ENCODE results near the gene NOTCH4.
"Not testable (repeated sequence)": the region's sequence is repeated elsewhere in the genome, so short reads cannot be mapped to it uniquely, and the experiment has no call there.

Gene NOTCH4

DNA sequence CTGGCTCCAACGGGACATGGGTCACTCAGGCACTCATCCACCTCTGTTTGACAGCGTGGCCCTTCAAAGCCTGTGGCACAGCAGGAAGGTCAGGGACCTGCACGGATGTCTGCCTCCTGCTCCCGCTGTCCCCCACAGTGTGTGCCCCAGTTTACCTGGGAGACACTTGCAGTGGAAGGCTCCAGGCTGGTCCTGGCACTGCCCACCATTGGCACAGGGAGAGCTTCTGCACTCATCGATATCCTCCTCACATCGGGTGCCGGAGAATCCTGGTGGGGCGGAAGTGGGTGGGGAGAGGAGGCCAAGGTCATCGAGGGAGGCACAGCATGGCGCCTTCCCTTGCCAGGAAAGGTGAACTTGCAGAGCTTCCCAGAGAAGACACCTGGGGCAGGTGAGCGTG lies 6.9 kb downstream of the NOTCH4 start:
- DNase-seq = no peak

DNA sequence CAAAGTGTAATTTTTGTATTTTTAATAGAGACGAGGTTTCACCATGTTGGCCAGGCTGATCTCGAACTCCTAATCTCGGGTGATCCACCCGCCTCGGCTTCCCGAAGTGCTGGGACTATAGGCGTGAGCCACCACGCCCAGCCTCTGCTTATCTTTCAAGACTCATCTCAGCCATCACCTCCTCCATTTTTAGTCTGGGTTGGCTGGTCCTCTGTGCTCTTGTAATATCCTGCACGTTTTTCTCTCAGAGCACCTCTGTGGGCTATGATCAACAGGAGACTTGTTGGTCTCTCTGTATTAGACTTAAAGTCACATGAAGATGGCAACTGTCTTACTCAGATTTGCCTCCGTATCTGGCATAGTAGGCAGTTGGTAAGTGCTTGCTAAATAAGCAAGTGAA lies 7.6 kb downstream of the NOTCH4 start:
- no peak for DNase-seq

DNA sequence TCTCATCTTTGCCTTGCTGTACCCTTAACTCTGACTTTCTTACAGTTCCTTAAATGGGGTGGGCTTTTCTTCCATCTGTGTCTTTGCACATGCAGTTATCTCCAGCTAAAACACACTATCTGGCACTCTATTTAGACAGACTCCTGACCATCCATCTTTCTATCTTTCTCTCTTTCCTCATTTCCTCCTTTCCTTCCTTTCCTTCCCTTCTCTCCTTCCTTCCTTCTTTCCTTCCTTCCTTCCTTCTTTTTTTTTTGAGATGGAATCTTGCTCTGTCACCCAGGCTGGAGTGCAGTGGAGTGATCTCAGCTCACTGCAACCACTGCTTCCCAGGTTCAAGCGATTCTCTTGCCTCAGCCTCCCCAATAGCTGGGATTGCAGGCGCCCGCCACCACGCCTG lies 8.2 kb downstream of the NOTCH4 start:
- no peak for DNase-seq

DNA sequence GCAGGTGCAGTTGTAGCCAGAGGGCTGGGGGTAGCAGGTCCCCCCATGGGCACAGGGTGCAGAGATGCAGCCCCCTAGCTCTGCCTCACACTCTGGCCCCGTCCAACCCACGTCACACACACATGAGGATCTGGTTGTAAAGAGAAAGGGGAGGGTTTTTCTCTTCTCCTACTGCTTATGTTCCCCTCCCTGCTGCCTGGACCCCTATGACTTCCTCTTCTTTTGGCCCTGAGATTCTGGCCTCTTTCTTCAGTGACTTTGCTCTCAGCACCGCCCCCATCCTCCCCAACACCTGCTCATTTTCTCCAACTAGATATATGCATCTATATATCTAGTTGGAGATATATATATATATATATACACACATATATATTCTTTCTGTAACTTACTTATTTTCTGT lies 9.7 kb downstream of the NOTCH4 start:
- no peak for DNase-seq

DNA sequence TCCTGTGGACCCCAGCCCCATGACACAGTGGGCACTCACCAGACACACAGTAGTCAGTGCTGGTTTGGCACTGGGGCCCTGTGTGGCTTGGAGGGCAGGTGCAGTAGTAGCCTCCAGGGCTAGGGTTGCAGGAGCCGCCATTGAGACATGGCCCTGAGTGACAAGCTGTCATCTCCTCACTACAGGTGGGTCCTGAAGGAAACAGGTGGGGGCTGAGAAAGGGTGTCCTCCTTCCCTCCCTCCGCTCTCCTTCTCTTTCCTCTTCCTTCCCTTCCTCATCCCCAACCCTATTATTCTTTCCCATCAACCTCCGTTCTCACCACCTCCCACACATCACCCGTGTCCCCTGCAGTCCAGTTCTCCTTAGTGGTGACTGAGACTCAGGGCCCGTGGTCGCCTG lies 10.2 kb downstream of the NOTCH4 start:
- no peak for DNase-seq

DNA sequence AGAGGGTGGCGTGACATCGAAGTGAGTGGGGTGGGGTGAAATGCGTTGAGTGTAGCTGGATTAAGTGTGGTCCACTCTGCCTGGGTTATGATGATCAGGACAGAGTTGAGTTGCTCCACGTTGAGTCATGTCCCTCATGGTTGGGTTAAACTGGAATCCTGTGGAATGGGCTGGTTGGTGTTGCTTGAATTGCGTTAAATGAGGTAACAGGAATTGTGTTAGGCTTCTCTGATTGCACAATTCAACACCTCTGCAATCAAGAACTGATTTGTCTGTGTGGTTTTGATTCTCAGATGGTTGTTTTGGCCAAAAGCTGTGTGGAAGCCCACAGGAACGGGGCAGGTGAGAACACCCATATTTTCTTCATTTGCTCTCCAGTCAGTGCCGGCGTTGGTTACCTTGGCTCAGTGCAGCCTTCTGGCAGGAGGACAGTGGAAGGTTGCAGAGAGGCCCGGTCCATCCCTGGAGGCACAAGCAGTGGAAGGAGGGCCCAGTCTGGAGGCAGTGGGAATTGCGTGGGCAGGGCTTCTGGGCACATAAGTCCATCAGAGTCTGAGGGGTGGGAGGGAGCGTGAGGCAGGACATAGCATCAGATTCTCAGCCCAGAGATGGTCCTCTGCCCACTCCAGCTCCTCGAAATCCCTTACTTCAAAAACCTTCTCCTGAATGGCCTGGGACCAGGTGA lies 11.6 kb downstream of the NOTCH4 start:
- DNase-seq = no peak

DNA sequence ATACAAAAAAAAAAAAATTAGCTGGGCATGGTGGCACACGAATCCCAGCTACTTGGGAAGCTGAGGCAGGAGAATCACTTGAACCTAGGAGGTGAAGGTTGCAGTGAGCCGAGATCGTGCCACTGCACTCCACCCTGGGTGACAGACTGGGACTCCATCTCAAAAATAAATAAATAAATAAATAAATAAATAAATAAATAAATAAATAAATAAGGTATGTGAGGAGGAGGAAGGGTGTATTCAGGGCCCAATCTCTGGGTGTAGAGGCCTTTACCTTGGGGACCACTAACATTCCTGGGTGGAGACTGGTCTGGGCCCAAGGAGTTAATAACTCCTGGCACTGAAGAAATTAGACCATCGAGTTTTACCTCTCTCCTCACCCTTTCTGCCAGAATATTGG lies 12.4 kb downstream of the NOTCH4 start:
- not testable (repeated sequence) for DNase-seq

DNA sequence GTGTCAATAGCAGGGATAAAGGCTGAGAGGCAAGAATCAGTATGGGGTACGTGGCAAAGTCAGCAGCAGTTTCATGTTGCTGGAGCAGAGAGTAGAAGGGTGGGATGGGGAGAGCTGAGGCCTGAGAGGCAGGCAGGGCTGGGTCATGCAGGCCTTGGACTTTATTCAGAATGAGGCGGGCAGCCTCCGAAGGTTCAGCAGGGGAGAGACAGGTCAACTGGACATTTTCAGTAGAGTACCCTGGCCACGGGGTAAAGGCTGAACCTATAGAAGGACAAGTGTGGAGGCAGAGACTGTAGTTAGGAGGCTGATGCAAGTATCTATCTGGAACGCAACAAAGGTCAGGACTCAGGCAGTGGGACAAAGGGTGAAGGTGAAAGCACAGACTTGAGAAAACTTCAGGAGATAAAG lies 13.7 kb downstream of the NOTCH4 start:
- DNase-seq = no peak

DNA sequence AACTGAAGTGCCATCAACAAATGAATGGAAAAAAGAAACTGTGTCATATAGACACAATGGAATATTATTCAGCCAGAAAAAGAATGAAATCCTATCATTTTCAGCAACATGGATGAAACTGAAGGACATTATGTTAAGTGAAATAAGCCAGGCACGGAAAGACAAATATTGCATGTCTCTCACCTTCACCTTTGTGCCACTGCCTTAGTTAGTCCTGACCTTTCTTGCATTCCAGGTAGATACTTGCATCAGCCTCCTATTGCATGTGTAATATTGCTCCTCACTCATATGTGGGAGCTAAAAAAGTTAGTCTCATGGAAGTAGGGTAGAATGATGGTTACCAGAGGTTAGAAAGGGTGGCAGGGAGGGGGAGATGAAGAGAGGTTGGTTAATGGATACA lies 14.9 kb downstream of the NOTCH4 start:
- DNase-seq = no peak

DNA sequence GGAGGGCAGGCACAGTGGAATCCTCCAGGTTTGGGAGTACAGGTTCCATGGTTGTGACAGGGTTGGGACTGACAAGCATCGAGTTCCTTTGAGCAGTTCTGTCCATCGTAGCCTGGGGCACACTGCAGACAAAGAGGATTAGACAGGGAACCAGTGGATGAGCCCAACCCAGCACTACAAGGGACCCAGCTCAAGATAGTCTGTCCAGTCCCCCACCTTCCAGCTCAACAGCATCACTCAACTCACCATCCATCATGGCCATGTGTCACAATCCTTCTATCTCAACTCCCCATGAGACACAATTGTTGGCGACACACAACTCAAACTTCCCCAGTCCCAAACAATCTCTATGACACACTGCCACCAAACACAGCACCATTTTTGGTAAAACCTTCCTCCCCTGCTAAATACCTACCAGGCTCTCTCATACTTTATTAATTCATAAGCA lies 19.6 kb downstream of the NOTCH4 start:
- DNase-seq = no peak

DNA sequence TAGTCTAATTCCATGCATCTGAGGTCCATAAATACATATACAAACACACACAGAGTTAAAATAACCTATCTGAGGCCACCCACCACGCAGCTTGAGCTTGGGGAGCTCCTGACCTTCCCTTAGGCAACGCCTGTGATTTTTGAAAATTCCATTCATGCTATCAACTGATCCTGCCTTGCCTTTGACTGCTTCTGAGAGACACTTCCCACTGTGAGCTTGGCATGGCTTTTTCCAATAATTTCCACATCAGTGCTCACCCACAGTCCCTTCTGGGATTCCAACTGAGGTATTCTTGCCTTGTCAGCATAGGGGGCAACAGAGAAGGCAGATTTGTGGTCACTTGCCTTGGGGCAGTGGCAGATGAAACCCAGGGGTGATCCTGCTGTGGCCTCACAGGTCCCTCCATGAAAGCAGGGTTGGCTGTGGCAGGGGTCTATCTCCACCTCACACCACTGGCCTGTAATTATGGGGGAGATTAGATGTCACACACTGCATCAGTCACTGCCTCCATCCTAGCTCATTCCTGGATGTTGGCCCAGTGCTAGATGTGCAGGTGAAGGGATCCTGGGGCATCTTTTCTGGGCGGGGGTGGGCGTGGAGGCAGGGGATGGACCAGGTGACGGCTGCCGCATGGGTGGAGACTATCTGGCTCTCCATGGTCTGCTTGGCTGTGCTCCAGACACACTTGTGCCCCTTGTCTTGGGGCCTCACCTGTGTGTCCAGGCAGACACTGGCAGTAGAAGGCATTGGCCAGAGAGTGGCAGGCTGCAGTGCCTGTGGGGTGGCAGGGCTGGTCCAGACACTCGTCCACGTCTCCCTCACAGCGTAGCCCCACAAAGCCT lies 20.2 kb downstream of the NOTCH4 start:
- DNase-seq = no peak

DNA sequence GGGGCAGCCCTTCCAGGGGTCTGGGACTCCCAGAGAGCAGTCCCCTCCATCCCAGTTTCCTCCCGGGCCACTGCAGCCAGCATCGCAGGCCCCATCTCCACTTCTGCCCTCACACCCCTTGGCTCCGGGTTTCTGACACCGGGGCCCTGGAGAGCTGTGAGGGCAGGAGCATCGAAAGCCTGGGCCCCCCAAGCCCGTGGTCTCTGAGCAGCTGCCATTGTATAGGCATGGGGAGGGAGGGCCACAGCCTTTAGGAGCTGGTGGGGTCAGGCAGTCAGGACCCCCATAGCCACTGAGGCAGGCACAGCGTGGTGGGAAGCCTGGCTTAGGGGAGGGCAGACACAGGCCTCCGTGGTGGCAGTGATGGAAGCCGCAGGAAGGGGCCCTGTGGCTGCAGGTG lies 21.7 kb downstream of the NOTCH4 start:
- no peak for DNase-seq

DNA sequence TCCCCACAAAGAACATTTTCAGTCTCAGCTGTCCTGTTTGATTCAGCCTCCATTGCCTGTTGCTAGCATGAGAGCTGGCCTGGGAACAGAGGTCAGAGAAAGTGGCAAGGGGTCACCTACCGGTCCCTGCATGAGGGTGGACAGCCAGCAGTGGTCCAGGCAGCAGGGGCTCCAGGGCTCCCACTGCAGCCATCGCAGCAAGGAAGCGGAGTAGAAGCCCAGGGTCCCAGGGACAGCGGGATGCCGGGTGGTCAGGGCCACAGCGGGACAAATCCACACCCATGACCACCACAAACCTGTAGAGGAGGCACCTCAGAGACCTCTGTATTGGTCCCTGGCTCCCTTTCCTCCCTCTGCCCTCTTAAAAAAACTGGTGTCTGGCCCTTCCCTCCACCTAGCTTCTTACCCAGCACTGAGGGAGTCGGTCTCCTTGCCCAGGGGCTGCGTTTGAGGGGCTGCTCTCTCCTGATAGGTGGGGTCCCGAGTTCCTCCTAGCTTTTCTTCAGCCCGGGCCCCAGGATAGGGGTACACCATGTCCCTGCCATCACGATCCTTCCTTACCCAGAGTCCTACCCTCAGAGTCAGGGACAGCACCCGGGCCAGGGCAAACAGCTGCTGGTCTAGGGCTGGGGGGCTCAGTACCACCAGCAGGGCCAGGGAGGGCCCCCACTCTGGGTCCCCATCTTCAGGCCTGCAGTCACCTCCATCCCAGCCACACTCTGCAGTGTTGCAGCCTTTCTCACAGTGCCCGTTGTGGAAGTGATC lies 23.0 kb downstream of the NOTCH4 start:
- no peak for DNase-seq

DNA sequence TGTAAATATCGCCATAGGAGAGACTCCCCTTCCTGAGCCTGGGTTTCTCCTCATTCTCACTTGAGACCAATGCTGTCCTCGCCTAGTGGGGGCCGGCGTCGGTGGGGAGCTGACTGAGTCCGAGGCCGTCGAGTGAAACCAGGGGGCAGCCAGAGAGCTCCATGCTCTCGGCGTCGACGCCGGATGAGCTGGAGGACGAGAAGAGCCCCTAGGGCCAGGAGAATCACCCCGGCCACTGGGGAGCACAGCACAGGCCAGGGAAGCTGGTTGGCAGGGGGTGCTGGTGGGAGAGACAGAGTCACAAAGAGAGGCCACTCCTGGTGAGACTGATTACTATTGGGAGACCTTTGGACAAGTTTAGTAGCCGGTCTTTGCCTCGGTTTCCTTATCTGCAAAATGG lies 25.0 kb downstream of the NOTCH4 start:
- DNase-seq = no peak

DNA sequence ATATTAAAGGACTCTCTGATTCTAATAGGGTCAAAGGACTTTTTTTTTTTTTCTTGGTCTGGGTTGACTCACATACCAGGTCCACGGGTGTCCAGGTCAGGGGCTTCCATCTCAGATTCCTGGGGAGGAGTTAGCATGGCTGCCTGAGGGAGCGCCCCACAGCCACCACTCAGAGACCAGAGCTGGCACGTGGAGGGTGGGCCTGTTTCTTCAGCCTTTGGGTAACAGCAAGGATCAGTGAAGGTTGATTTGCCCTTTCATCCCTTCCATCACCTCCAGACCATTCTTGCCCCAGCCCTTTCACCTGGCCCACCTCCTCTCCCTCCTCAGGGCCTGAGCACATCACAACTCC lies 25.5 kb downstream of the NOTCH4 start:
- DNase-seq = no peak

DNA sequence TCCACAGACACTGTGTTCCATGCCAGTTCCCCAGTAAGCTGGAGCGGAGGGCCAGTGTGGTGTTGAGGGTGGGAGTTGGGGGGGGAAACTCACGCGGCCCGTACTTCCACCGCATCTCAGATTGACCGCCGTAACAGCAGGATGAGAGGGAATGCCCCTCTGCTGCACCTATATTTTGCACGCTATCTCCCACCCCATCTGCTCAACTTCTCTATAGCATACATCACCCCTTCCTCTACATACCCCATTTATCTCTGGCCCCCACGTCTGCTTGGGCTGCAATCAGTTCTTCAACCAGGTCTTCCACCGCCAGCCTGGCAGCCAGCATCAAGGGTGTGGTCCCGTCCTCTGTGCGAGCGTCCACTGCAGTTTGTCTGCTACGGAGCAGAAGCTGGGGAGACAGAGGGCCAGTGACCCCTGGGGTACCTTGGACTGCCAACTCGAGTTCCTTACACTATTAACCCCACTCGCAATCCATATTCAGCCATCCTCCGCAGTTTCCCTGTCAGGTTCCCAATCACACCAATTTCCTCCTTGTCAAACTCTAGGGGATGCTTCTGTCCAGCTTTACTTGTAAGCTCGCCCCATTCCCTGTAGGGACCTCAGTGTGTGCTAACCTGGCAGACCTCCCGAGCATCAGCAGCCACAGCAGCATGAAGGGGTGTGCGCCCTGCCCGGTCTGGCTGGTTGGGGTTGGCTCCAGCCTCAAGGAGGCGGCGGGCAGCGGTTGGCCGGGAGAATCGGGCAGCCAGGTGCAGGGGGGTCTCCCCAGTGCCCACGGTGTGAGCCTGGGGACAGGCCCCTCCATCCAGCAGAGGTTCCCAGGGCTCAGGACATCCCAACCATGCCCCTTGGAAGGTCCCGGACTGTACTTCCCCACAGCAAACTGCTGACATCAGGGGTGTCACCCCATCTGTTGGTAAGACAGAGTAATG lies 26.9 kb downstream of the NOTCH4 start:
- DNase-seq = peak; percentile 62

DNA sequence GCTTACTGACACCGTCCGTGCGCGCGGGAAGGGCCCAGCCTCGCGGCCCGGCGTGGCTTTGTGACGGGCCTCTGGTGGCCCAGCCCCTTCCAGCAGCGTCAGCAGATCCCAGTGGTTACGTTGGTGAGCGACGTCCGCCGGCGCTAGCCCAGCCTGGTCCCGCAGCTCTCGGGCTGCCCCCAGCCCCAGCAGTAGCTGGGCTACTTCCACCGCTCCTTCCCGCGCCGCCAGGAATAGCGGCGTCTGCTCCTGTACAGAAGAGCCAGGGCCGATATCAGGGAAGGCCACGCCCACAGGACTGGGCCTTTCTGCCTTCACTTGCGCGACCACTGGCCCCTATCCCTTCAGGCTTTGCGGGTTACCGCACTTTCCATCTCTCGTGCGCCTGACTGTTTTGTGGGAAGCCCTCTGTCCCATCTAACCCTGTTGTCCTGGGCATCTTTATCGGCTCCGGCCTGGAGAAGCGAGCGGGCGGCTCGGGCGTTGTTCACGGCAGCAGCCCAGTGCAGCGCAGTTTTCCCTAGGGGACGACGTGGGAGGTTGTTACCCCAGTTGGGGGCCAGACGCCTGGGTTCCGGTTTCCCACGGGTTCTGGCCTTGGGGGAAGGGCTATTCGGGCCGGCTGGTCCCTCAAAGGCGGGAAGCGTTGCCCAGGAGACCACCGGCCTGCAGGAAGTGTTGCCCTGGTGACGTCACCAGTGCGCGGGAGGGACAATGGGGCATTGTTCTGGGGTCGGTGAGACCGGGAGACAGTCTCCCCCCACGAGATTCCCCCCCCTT lies 27.8 kb downstream of the NOTCH4 start:
- DNase-seq = peak; percentile 96

DNA sequence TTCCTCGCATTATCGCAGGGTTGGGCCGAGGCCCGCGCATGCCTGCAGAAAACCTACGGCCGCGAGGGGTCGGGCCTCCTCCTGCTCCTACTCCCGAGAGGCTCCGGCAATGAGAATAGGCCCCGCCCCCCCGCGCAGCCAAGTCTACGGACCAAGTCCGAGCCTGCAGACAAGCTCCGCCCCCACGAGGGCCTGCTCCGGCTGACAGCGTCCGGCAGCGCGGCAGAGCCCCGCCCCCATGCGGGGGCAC lies 28.3 kb downstream of the NOTCH4 start:
- peak; percentile 100 for DNase-seq

DNA sequence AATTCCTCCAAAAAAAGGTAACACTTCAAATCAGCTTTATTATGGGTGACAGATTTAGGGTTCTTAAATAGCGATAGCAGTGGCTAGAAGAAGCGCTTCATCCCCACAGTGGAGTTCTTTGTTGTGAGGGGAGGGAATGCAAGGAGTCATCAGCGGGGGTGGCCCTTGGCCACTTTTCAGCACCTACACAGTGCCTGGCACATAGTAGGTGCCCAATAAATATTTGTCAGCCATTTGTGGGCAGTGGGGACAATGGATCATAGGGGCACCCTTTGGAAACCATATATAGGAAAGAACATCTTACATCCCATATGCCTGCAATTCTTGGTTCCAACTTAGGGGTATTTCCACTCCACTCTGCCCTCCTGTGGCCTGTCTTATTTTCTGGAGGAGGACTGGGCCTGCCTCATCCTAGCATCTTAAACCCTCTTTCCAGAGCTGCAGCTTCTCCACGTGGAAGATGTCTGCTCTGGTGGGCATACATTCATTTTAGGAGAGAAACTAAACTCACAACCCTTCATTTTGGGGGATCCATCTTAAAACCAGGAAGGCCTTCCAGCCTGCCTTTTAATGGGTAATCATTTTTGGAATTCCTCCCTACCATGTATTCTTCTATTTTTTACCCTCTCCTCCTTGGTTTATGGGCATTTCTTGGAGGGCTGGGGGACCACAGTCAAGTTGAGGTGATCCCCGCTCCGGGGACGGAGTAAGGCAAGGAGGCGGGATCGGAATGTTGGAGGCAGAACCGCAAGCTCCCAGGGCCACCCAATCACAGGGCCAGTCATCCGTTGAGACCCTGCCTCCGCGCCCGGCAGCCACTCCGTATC lies 28.8 kb downstream of the NOTCH4 start:
- DNase-seq = peak; percentile 57

DNA sequence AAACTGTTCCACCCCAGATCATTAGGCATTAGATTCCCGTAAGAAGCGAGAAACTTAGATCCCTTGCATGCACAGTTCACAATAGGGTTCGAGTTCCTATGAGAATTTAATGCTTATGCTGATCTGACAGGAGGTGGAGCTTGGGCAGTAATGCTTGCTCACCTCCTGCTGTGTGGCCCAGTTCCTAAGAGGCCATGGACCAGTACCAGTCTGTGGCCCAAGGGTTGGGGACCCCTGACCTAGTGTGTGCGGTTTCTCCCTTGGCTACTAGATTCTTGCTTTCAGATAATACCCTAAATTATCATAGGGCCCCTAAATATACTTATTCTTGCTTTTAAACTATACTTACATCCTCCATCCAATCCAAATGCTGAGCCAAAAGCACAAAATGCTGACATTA lies 29.5 kb downstream of the NOTCH4 start:
- no peak for DNase-seq

DNA sequence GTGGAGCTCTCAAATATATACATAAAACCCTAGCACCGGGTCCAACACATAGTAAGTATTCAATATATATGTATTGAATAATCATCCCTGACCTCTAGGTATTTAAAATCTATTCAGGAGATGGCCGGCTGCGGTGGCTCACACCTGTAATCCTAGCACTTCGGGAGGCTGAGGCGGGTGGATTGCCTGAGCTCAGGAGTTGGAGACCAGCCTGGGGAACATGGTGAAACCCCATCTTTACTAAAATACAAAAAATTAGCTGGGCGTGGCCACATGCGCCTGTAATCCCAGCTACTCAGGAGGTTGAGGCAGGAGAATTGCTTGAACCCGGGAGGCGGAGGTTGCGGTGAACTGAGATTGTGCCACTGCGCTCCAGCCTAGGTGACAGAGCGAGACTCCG lies 30.8 kb downstream of the NOTCH4 start:
- DNase-seq = not testable (repeated sequence)

Data from right hindlimb (tissue), 1 donor.